Ramos (cell line): ENCODE measurements around the gene KCNJ5.
"Not testable (repeated sequence)": the region's sequence is repeated elsewhere in the genome, so short reads cannot be mapped to it uniquely, and the experiment has no call there.

Experiments
- in situ Hi-C: fragments of 300-500 bp; cut with MboI; formaldehyde crosslinking; loops from one replicate; pipeline ENCODE4 v1.14.3; 2022; ENCODE audit warnings: low sequenced_read_pairs; ENCODE audit not compliant: unreplicated experiment

The KCNJ5 gene

GRCh38 chr11:128909438-128910125 lies 18.4 kb downstream of the KCNJ5 start:
- in situ Hi-C loops, result no loop called here

GRCh38 chr11:128910576-128910975 lies 19.4 kb downstream of the KCNJ5 start:
- in situ Hi-C loops, result no loop called here

- in situ Hi-C loops, result no loop called here
These were observed 20.1 kb downstream of the KCNJ5 start for GRCh38 chr11:128911239-128911638.

GRCh38 chr11:128911701-128912100 lies 20.5 kb downstream of the KCNJ5 start:
- in situ Hi-C loops, result no loop called here

GRCh38 chr11:128913806-128914205 lies 22.6 kb downstream of the KCNJ5 start:
- in situ Hi-C loops, result no loop called here

GRCh38 chr11:128914216-128915148 lies 23.3 kb downstream of the KCNJ5 start:
- in situ Hi-C loops, result no loop called here

GRCh38 chr11:128915149-128915521 lies 24.0 kb downstream of the KCNJ5 start:
- in situ Hi-C loops, result no loop called here

GRCh38 chr11:128916037-128916572 lies 24.9 kb downstream of the KCNJ5 start:
- in situ Hi-C loops, result no loop called here

- in situ Hi-C loops, result no loop called here
These were observed 25.5 kb downstream of the KCNJ5 start for GRCh38 chr11:128916681-128917080.

- in situ Hi-C loops, result no loop called here
These were observed 26.1 kb downstream of the KCNJ5 start for GRCh38 chr11:128917144-128917724.

GRCh38 chr11:128919216-128919615 lies 28.1 kb downstream of the KCNJ5 start:
- in situ Hi-C loops, result no loop called here

GRCh38 chr11:128919635-128920034 lies 28.5 kb downstream of the KCNJ5 start:
- in situ Hi-C loops, result not testable (repeated sequence)

- in situ Hi-C loops, result no loop called here
These were observed 29.5 kb downstream of the KCNJ5 start for GRCh38 chr11:128920666-128921065.

- in situ Hi-C loops, result no loop called here
These were observed 30.6 kb downstream of the KCNJ5 start for GRCh38 chr11:128921793-128922192.

GRCh38 chr11:128924104-128924503 lies 32.9 kb downstream of the KCNJ5 start:
- in situ Hi-C loops, result no loop called here

- in situ Hi-C loops, result no loop called here
These were observed 33.5 kb downstream of the KCNJ5 start for GRCh38 chr11:128924510-128925249.

GRCh38 chr11:128925250-128925600 lies 34.1 kb downstream of the KCNJ5 start:
- in situ Hi-C loops, result no loop called here

- in situ Hi-C loops, result no loop called here
These were observed 34.8 kb downstream of the KCNJ5 start for GRCh38 chr11:128926000-128926399.

- in situ Hi-C loops, result no loop called here
These were observed 35.4 kb downstream of the KCNJ5 start for GRCh38 chr11:128926437-128927107.

- in situ Hi-C loops, result no loop called here
These were observed 35.9 kb downstream of the KCNJ5 start for GRCh38 chr11:128927108-128927461.
